Uterus (tissue), 2 donors: Measurements from ENCODE around the gene PLXNC1.
"Not testable (repeated sequence)": the region's sequence is repeated elsewhere in the genome, so short reads cannot be mapped to it uniquely, and the experiment has no call there.

Experiments used
- POLR2A ChIP-seq, 2 donors: fragments of 450-650 bp; IDR thresholded peaks; one replicate each; pipeline ENCODE4 v1.6.1; 2016; ENCODE audit warnings: antibody characterized with exemption in 2 of 2, mild to moderate bottlenecking in 1 of 2, moderate library complexity in 1 of 2
- TF ChIP-seq, protein P1 (sequence below), 4 experiments: fragments of 200-600 bp in 2 of 4; fragments of 450-650 bp in 2 of 4; sonication (generic) in 2 of 4; IDR thresholded peaks; one replicate each; pipeline ENCODE4 v1.5.1; 2016 to 2019; ENCODE audit warnings: antibody characterized with exemption in 4 of 4, mild to moderate bottlenecking in 2 of 4, moderate library complexity in 1 of 4

DNA sequence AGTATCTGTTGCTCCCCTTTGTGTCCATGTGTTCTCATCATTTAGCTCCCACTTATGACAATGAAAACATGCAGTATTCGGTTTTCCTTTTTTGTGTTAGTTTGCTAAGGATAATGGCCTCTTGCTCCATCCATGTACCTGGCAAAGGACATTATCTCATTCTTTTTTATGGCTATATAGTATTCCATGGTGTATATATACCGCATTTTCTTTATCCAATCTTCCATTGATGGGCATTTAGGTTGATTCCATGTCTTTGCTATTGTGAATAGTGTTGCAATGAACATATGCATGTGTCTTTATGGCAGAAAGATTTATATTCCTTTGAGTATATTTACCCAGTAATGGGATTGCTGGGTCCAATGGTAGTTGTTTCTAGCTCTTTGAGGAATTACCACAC is 168.2 kb downstream of the PLXNC1 start:
- TF ChIP-seq, protein P1, sequence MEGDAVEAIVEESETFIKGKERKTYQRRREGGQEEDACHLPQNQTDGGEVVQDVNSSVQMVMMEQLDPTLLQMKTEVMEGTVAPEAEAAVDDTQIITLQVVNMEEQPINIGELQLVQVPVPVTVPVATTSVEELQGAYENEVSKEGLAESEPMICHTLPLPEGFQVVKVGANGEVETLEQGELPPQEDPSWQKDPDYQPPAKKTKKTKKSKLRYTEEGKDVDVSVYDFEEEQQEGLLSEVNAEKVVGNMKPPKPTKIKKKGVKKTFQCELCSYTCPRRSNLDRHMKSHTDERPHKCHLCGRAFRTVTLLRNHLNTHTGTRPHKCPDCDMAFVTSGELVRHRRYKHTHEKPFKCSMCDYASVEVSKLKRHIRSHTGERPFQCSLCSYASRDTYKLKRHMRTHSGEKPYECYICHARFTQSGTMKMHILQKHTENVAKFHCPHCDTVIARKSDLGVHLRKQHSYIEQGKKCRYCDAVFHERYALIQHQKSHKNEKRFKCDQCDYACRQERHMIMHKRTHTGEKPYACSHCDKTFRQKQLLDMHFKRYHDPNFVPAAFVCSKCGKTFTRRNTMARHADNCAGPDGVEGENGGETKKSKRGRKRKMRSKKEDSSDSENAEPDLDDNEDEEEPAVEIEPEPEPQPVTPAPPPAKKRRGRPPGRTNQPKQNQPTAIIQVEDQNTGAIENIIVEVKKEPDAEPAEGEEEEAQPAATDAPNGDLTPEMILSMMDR (IDR thresholded peaks at IDR 0.05): not testable (repeated sequence)
- not testable (repeated sequence) for TF ChIP-seq POLR2A (IDR thresholded peaks at IDR 0.05)
